Colonic mucosa (tissue), 4 donors: ENCODE results near the gene MRPS12. TPM values are rescaled to one million over a fixed set of nuclear protein-coding genes. Genes with fewer than 3 reads are reported as not detected.
A peak's percentile ranks its signal among the peaks of the same experiment; 100 is the strongest.
"Not testable (repeated sequence)": the region's sequence is repeated elsewhere in the genome, so short reads cannot be mapped to it uniquely, and the experiment has no call there.

ENCODE experiments used
- DNase-seq: peaks from one replicate; pipeline ENCODE4 v3.0.0-alpha.2; 2020
- H3K27ac ChIP-seq: fragments of 200-600 bp; one replicate; pipeline ENCODE4 v1.8.0; 2021
- H3K27me3 ChIP-seq: fragments of 200-600 bp; one replicate; pipeline ENCODE4 v1.8.0; 2021
- H3K36me3 ChIP-seq: fragments of 200-600 bp; one replicate; pipeline ENCODE4 v1.8.0; 2021
- H3K4me1 ChIP-seq: fragments of 200-600 bp; one replicate; pipeline ENCODE4 v1.8.0; 2021; ENCODE audit warnings: mild to moderate bottlenecking
- H3K4me3 ChIP-seq: fragments of 200-600 bp; one replicate; pipeline ENCODE4 v1.8.0; 2021
- H3K9ac ChIP-seq, 2 donors: one replicate each; pipeline ENCODE4 v1.7.0; 2013; ENCODE audit warnings: control low read depth in 2 of 2, low read depth in 2 of 2, low read length in 2 of 2
- H3K9me3 ChIP-seq: fragments of 200-600 bp; one replicate; pipeline ENCODE4 v1.8.0; 2021
- intact Hi-C: fragments of 100-400 bp; cut with DNase I; formaldehyde crosslinking; loops from one replicate; pipeline ENCODE4 v1.14.1; 2022
- total RNA-seq, 2 donors: library from RNA; stranded (reverse); fragmentation: NEBNext Ultra II Directional in 1 of 2; extraction: Animal tissue kit (Norgen Biotek cat#: 25700) in 1 of 2; gene quantifications; one replicate each; pipeline ENCODE4 v1.2.1, GENCODE V29; 2021
- TF ChIP-seq, protein P1 (sequence below): fragments of 200-600 bp; IDR thresholded peaks from one replicate; pipeline ENCODE4 v1.8.0; 2022; ENCODE audit warnings: antibody characterized with exemption, mild to moderate bottlenecking
- donor health status: healthy.
- donor health status: DM: no; HTN: no; CAD: no.
- donor health status: DM: no; HTN: no; CAD: no.

Gene MRPS12
- 100 to 1,000 TPM in 1 of 2 donors, 10 to 100 TPM in 1; 38.0 to 107 TPM for total RNA-seq

- Histone ChIP-seq H3K9me3 (no peaks in the 10 kb centered on the region), H3K27ac (peak within 1 kb of the TSS; percentile 88), H3K36me3 (no peaks in the 10 kb centered on the region), H3K9ac (peak within 1 kb of the TSS; percentile 86 to 95), H3K27me3 (no peaks in the 10 kb centered on the region), H3K4me1 (peaks cover 12% of the 10 kb centered on the region), H3K4me3 (peak within 1 kb of the TSS; percentile 76)
- peak; percentile 99 for DNase-seq
- intact Hi-C loops, result no loop called here
- TF ChIP-seq, protein P1, sequence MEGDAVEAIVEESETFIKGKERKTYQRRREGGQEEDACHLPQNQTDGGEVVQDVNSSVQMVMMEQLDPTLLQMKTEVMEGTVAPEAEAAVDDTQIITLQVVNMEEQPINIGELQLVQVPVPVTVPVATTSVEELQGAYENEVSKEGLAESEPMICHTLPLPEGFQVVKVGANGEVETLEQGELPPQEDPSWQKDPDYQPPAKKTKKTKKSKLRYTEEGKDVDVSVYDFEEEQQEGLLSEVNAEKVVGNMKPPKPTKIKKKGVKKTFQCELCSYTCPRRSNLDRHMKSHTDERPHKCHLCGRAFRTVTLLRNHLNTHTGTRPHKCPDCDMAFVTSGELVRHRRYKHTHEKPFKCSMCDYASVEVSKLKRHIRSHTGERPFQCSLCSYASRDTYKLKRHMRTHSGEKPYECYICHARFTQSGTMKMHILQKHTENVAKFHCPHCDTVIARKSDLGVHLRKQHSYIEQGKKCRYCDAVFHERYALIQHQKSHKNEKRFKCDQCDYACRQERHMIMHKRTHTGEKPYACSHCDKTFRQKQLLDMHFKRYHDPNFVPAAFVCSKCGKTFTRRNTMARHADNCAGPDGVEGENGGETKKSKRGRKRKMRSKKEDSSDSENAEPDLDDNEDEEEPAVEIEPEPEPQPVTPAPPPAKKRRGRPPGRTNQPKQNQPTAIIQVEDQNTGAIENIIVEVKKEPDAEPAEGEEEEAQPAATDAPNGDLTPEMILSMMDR, result no peak
These were observed at the start of gene MRPS12 for GRCh38 chr19:38930776-38931520. Gene MRPS12 (plus strand): TSS chr19:38930944. CDS start chr19:38931295, 351 bp downstream.

DNA sequence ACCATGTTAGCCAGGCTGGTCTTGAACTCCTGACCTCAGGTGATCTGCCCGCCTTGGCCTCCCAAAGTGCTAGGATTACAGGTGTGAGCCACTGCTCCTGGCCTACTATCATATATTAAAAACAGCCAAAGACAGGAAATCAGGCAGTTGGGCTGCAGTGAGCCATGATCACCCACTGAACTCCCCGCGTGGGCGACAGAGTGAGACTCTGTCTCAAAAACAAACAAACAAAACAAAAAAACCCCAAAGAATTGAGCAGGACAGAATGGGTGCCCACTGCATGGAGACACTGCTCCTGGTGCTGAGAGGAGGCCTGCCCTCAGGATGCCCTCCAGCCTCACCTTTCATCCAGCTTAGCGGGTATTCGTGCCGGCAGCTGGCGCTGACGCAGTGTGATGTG, 47.5 kb upstream of the MRPS12 start:
- H3K4me3 ChIP-seq, result no peak overlapping the region
- H3K27ac ChIP-seq, result no peak overlapping the region
- no peaks in the 10 kb centered on the region for H3K9me3 ChIP-seq
- H3K4me1 ChIP-seq, result peaks cover 4% of the 10 kb centered on the region
- intact Hi-C loops, result no loop called here
- TF ChIP-seq, protein P1, result no peak
- H3K36me3 ChIP-seq, result no peaks in the 10 kb centered on the region
- DNase-seq, result no peak
- H3K27me3 ChIP-seq, result no peaks in the 10 kb centered on the region
- H3K9ac ChIP-seq, result no peak overlapping the region

GRCh38 chr19:38884691-38885090, 46.1 kb upstream of the MRPS12 start:
- intact Hi-C loops, DNase-seq, H3K4me3 ChIP-seq, H3K27me3 ChIP-seq, H3K27ac ChIP-seq, H3K36me3 ChIP-seq, H3K9ac ChIP-seq, H3K4me1 ChIP-seq, H3K9me3 ChIP-seq: not testable (repeated sequence)

DNA sequence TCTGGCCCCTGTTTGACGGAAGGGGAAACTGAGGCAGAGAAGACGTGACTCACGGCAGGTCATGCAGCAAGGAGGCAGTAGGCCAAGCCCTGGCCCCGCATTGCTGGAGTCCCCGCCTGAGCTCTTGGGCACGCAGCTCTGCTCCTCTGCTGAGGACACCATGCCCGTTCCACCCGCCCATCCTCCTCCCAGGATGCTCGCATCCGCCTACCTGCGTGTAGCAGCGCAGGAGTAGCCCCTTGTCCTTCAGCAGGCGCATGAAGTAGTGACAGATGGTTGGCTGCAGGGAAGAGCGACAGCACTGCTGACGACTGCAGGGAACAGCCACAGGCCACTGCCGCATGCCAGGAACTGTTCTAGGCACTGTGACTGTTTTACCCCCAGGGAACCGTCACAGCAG, 41.9 kb upstream of the MRPS12 start:
- Histone ChIP-seq H3K9ac (no peak overlapping the region), H3K27ac (no peak overlapping the region), H3K9me3 (no peaks in the 10 kb centered on the region), H3K4me3 (no peak overlapping the region), H3K36me3 (no peaks in the 10 kb centered on the region), H3K27me3 (no peaks in the 10 kb centered on the region), H3K4me1 (no peaks in the 10 kb centered on the region)
- DNase-seq, result no peak
- TF ChIP-seq, protein P1, result no peak
- intact Hi-C loops, result no loop called here

DNA sequence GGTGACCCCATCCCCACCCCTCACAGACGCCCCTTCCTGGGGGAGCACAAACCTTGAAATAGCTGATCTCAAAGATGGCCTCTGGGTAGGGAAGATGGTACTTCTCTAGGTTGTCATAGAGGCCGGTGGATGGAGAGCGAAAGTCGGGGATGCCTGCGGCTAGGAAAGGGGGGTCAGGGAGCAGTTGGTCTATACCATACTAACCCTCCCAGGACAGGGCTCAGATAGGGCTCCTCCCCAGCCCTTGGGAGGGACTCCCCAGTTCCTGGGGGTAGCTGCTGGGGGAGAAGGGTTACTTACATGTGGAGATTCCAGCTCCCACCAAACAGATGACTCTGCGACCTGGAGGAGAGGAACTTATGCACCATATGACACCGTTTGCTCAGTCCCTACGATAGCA, 40.9 kb upstream of the MRPS12 start:
- H3K27ac ChIP-seq, result no peak overlapping the region
- H3K9ac ChIP-seq, result no peak overlapping the region
- H3K9me3 ChIP-seq, result no peaks in the 10 kb centered on the region
- H3K4me3 ChIP-seq, result no peak overlapping the region
- H3K36me3 ChIP-seq, result no peaks in the 10 kb centered on the region
- TF ChIP-seq, protein P1, result no peak
- H3K27me3 ChIP-seq, result no peaks in the 10 kb centered on the region
- intact Hi-C loops, result no loop called here
- H3K4me1 ChIP-seq, result no peaks in the 10 kb centered on the region
- no peak for DNase-seq

DNA sequence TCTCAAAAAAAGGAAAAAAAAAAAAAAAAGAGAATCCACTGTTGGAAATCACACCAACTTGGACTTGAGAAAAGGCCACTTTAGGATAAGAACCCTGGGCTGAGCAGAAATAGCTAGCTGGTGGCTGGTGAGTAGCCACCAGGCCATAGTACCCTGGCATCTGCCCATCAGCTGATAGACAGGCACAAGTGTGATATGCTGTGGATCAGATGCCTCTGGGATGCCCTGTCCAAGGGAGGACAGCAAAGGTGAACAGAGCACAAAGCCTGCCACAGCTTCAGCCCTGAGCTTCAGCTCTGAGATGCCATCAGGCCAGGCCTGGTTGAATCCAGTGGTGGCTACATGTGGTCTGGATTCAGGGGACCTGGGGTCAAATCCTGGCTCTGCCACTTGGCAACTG, 40.1 kb upstream of the MRPS12 start:
- no peaks in the 10 kb centered on the region for H3K36me3 ChIP-seq
- TF ChIP-seq, protein P1, result no peak
- intact Hi-C loops, result no loop called here

More for the DNA sequence above, 40.1 kb upstream of the MRPS12 start:
- H3K27ac ChIP-seq, result no peak overlapping the region
- no peaks in the 10 kb centered on the region for H3K9me3 ChIP-seq
- no peak for DNase-seq
- no peak overlapping the region for H3K9ac ChIP-seq
- H3K4me3 ChIP-seq, result no peak overlapping the region
- H3K27me3 ChIP-seq, result no peaks in the 10 kb centered on the region
- H3K4me1 ChIP-seq, result no peaks in the 10 kb centered on the region
